ENCODE data around the gene DTNBP1. TPM values are rescaled to one million over a fixed set of nuclear protein-coding genes. Genes with fewer than 3 reads are reported as not detected.

Gene DTNBP1
- total RNA-seq, 1 experiment from 2014 or later: 28.2 TPM

DNA sequence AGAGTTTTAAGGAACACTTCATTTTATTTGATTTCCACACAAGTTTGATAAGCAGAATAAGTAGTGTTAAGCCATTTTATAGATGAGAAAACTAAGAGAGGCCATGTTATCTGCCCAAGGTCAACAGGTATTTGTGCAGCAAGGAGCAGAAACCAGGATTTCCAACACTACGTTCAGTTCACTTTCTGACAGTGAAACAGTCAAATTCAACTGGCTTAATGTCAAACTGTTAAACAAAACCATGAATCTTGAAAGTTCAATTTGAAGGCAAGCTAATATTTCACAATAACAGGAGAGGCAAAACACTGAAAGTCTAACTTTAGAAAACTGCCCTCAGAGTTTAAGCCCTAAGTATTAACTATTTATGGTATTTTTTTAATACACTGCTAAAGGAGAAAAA, 32.6 kb downstream of the DTNBP1 start:
- no peaks in the 10 kb centered on the region for H3K36me3 ChIP-seq (ENCODE audit: insufficient read depth, low read length, poor library complexity, severe bottlenecking)
- no TSS peak for BruUV-seq (replicated peaks)
- ChIA-PET CTCF (no interaction called here), POLR2A (ENCODE audit: low non-redundant PET) (no interaction called here)
- peaks cover 36% of the 10 kb centered on the region for H3K4me1 ChIP-seq (ENCODE audit: insufficient read depth, low read length, poor library complexity, severe bottlenecking)
- no peak overlapping the region for H3K27ac ChIP-seq (ENCODE audit: low read depth, low read length, poor library complexity, severe bottlenecking)
- no peaks in the 10 kb centered on the region for H3K27me3 ChIP-seq (replicated peaks; ENCODE audit: insufficient read depth, low read depth, low read length, poor library complexity)
- intact Hi-C loops (cut with micrococcal nuclease; ENCODE audit: unreplicated experiment): no loop called here
- DNase-seq (ENCODE audit: low spot score): no peak
- H3K4me3 ChIP-seq (ENCODE audit: low read depth, low read length, poor library complexity, severe bottlenecking): no peak overlapping the region
- no peaks in the 10 kb centered on the region for H3K9me3 ChIP-seq (ENCODE audit: low read depth, low read length, poor library complexity, severe bottlenecking)
- TF ChIP-seq, protein P1, sequence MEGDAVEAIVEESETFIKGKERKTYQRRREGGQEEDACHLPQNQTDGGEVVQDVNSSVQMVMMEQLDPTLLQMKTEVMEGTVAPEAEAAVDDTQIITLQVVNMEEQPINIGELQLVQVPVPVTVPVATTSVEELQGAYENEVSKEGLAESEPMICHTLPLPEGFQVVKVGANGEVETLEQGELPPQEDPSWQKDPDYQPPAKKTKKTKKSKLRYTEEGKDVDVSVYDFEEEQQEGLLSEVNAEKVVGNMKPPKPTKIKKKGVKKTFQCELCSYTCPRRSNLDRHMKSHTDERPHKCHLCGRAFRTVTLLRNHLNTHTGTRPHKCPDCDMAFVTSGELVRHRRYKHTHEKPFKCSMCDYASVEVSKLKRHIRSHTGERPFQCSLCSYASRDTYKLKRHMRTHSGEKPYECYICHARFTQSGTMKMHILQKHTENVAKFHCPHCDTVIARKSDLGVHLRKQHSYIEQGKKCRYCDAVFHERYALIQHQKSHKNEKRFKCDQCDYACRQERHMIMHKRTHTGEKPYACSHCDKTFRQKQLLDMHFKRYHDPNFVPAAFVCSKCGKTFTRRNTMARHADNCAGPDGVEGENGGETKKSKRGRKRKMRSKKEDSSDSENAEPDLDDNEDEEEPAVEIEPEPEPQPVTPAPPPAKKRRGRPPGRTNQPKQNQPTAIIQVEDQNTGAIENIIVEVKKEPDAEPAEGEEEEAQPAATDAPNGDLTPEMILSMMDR (conservative IDR thresholded peaks at IDR 0.05; ENCODE audit: low read depth, low read length): no peak

DNA sequence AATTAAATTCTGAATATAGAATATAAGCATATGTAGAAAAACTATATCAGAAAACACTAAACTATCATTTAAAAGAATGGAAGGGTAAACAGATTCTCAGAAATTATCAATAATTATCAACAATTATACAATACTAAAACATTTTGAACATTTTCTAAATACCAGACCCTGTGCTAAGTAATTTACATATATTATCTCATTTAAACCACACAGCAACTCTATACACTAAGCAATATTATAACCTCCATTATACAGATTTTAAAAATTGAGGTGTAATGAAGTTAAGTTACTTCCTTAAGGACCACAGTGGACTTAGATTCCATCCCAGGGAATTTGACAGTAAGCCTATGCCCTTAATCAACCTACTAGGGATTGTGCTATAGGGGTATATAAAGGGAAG, 33.3 kb downstream of the DTNBP1 start:
- BruUV-seq (replicated peaks): no TSS peak
- no peak overlapping the region for H3K27ac ChIP-seq (ENCODE audit: low read depth, low read length, poor library complexity, severe bottlenecking)
- no peaks in the 10 kb centered on the region for H3K27me3 ChIP-seq (replicated peaks; ENCODE audit: insufficient read depth, low read depth, low read length, poor library complexity)
- H3K4me3 ChIP-seq (ENCODE audit: low read depth, low read length, poor library complexity, severe bottlenecking): no peak overlapping the region
- DNase-seq (ENCODE audit: low spot score): no peak
- intact Hi-C loops (cut with micrococcal nuclease; ENCODE audit: unreplicated experiment): loop anchor here (5.0 to 10.0 kb wide), 3 partner anchors 237 to 1495 kb away; no protein-coding TSS in a partner anchor
- ChIA-PET CTCF (no interaction called here), POLR2A (ENCODE audit: low non-redundant PET) (no interaction called here)
- TF ChIP-seq, protein P1 (conservative IDR thresholded peaks at IDR 0.05; ENCODE audit: low read depth, low read length): no peak
- no peak for TF ChIP-seq EZH2 (IDR thresholded peaks at IDR 0.05; ENCODE audit: borderline replicate concordance, low read depth, low read length, poor library complexity, severe bottlenecking)
- peaks cover 43% of the 10 kb centered on the region for H3K4me1 ChIP-seq (ENCODE audit: insufficient read depth, low read length, poor library complexity, severe bottlenecking)
- H3K36me3 ChIP-seq (ENCODE audit: insufficient read depth, low read length, poor library complexity, severe bottlenecking): no peaks in the 10 kb centered on the region
- H3K9me3 ChIP-seq (ENCODE audit: low read depth, low read length, poor library complexity, severe bottlenecking): no peaks in the 10 kb centered on the region

GRCh38 chr6:15628499-15629131, 34.2 kb downstream of the DTNBP1 start:
- ChIA-PET CTCF (no interaction called here), POLR2A (ENCODE audit: low non-redundant PET) (interaction anchor here (0.7 kb wide), 1 partner anchor 79 kb away, joined by 4 read pairs; no protein-coding TSS in a partner anchor)
- Histone ChIP-seq H3K4me3 (ENCODE audit: low read depth, low read length, poor library complexity, severe bottlenecking) (no peak overlapping the region), H3K4me1 (ENCODE audit: insufficient read depth, low read length, poor library complexity, severe bottlenecking) (peaks cover 52% of the 10 kb centered on the region), H3K27me3 (replicated peaks; ENCODE audit: insufficient read depth, low read depth, low read length, poor library complexity) (no peaks in the 10 kb centered on the region), H3K27ac (ENCODE audit: low read depth, low read length, poor library complexity, severe bottlenecking) (peak overlapping the region; percentile 71), H3K9me3 (ENCODE audit: low read depth, low read length, poor library complexity, severe bottlenecking) (no peaks in the 10 kb centered on the region), H3K36me3 (ENCODE audit: insufficient read depth, low read length, poor library complexity, severe bottlenecking) (no peaks in the 10 kb centered on the region)
- intact Hi-C loops (cut with micrococcal nuclease; ENCODE audit: unreplicated experiment): loop anchor here (5.0 to 10.0 kb wide), 3 partner anchors 236 to 1494 kb away; no protein-coding TSS in a partner anchor
- peak; percentile 44 for DNase-seq (ENCODE audit: low spot score)
- TF ChIP-seq, protein P1 (conservative IDR thresholded peaks at IDR 0.05; ENCODE audit: low read depth, low read length): no peak
- no peak for TF ChIP-seq EZH2 (IDR thresholded peaks at IDR 0.05; ENCODE audit: borderline replicate concordance, low read depth, low read length, poor library complexity, severe bottlenecking)
- no TSS peak for BruUV-seq (replicated peaks)

Measured in A673 (cell line).